ENCODE measurements around the gene MAFF. TPM values are rescaled to one million over a fixed set of nuclear protein-coding genes. Genes with fewer than 3 reads are reported as not detected.
A peak's percentile ranks its signal among the peaks of the same experiment; 100 is the strongest.

The MAFF gene
- total and polyA plus RNA-seq, 9 of the 15 experiments (the other 6 are each of a cell fraction or from before 2014, with no cell fraction given) = 0.51 to 8.0 (median 5.4) TPM

- H3K27ac ChIP-seq (ENCODE audit: extremely low read depth, low read depth, low read length) = no peak overlapping the region
- H4K20me1 ChIP-seq (replicated peaks; ENCODE audit: control insufficient read depth, insufficient read depth, low read length) = no peaks in the 10 kb centered on the region
- POLR2A ChIA-PET = no interaction called here
- no peaks in the 10 kb centered on the region for H3K27me3 ChIP-seq (ENCODE audit: control insufficient read depth in 2 of 2, insufficient read depth in 2 of 2, low read length in 2 of 2)
- no peak overlapping the region for H2AFZ ChIP-seq (ENCODE audit: low read depth, low read length)
- intact Hi-C loops (cut with micrococcal nuclease) = no loop called here
- no peaks in the 10 kb centered on the region for H3K36me3 ChIP-seq (ENCODE audit: control insufficient read depth, insufficient read depth, low read length)
- H3K9ac ChIP-seq (ENCODE audit: insufficient read depth in 1 of 2, low read depth in 2 of 2, low read length in 2 of 2) = no peak overlapping the region
- 61% methylated on average over 4 of the region's 4 CpGs for WGBS (ENCODE audit: insufficient coverage, low coverage, missing lambda C conversion rate)
- no peak for ATAC-seq
- BruUV-seq (replicated peaks) = no TSS peak
- peaks cover 2% of the 10 kb centered on the region for H3K9me1 ChIP-seq (ENCODE audit: control insufficient read depth, insufficient read depth, low read length)
- H3K79me2 ChIP-seq (ENCODE audit: control insufficient read depth, insufficient read depth, low read length) = no peaks in the 10 kb centered on the region
- H3K4me3 ChIP-seq = no peak overlapping the region
- no peak for DNase-seq (ENCODE audit: extremely low read depth in 1 of 4, low spot score in 3 of 4)
- no peak for FAIRE-seq
- H3K4me2 ChIP-seq (ENCODE audit: insufficient read depth, low read length) = no peak overlapping the region
- CTCF ChIA-PET (ENCODE audit: low intra/inter-chr PET ratio) = no interaction called here
- no peaks in the 10 kb centered on the region for H3K9me3 ChIP-seq (replicated peaks; ENCODE audit: control insufficient read depth, insufficient read depth, low read depth, low read length)
- in situ Hi-C loops (cut with MboI) = no loop called here
- TF ChIP-seq GABPB2 (CRISPR knock-in tag; conservative IDR thresholded peaks at IDR 0.05) (no peak), RBM25 (IDR thresholded peaks at IDR 0.05; ENCODE audit: low read depth, low read length, severe bottlenecking) (peak; percentile 68), BCOR (IDR thresholded peaks at IDR 0.05) (peak; percentile 60; the same call in 1 of the 2 replicates)
- peaks cover 9 to 34% of the 10 kb centered on the region in 2 experiments; a peak in 4 of 5 replicates for H3K4me1 ChIP-seq (replicated peaks in 1 of 2; ENCODE audit: control insufficient read depth in 2 of 2, insufficient read depth in 2 of 2, low read length in 2 of 2)
Observed at GRCh38 chr22:38173641-38173906, 28.2 kb upstream of the MAFF start.

- no peak overlapping the region for H2AFZ ChIP-seq (ENCODE audit: low read depth, low read length)
- in situ Hi-C loops (cut with MboI) (no loop called here), intact Hi-C loops (cut with micrococcal nuclease) (no loop called here)
- DNase-seq (ENCODE audit: extremely low read depth in 1 of 4, low spot score in 3 of 4) (no peak), ATAC-seq (no peak), FAIRE-seq (no peak)
- no peaks in the 10 kb centered on the region for H4K20me1 ChIP-seq (replicated peaks; ENCODE audit: control insufficient read depth, insufficient read depth, low read length)
- H3K79me2 ChIP-seq (ENCODE audit: control insufficient read depth, insufficient read depth, low read length) = 0 out of 3 replicates have a peak, but pooled peaks cover 7% of the 10 kb centered on the region
- no TSS peak for BruUV-seq (replicated peaks)
- peaks cover 2% of the 10 kb centered on the region for H3K9me1 ChIP-seq (ENCODE audit: control insufficient read depth, insufficient read depth, low read length)
- no peaks in the 10 kb centered on the region for H3K36me3 ChIP-seq (ENCODE audit: control insufficient read depth, insufficient read depth, low read length)
- no peak overlapping the region for H3K27ac ChIP-seq (ENCODE audit: extremely low read depth, low read depth, low read length)
- peaks cover 17 to 35% of the 10 kb centered on the region in 2 experiments; a peak in 4 of 5 replicates for H3K4me1 ChIP-seq (replicated peaks in 1 of 2; ENCODE audit: control insufficient read depth in 2 of 2, insufficient read depth in 2 of 2, low read length in 2 of 2)
- TF ChIP-seq ASH1L (IDR thresholded peaks at IDR 0.05; ENCODE audit: borderline replicate concordance, low read depth, partially characterized antibody) (no peak), GATA2 (CRISPR knock-in tag; IDR thresholded peaks at IDR 0.05) (no peak), CSDE1 (IDR thresholded peaks at IDR 0.05) (no peak), TAF1 (IDR thresholded peaks at IDR 0.05; ENCODE audit: control insufficient read depth, extremely low read depth, insufficient read depth, low read length, severe bottlenecking) (no peak), TFE3 (CRISPR knock-in tag; IDR thresholded peaks at IDR 0.05) (no peak), ZBED1 (IDR thresholded peaks at IDR 0.05) (no peak), CBFB (CRISPR knock-in tag; IDR thresholded peaks at IDR 0.05) (no peak), ETV6 (IDR thresholded peaks at IDR 0.05; ENCODE audit: borderline replicate concordance in 1 of 2, low read depth in 2 of 2, low read length in 1 of 2) (no peak), ETV6 (CRISPR knock-in tag; IDR thresholded peaks at IDR 0.05; ENCODE audit: borderline replicate concordance) (no peak)
- 80% methylated on average over 1 of the region's 14 CpGs for WGBS (ENCODE audit: insufficient coverage, low coverage, missing lambda C conversion rate)
- POLR2A ChIA-PET = no interaction called here
- peak overlapping the region in 1 of 2 experiments; percentile 66; a peak in 2 of 4 replicates for H3K9ac ChIP-seq (ENCODE audit: insufficient read depth in 1 of 2, low read depth in 2 of 2, low read length in 2 of 2)
- H3K27me3 ChIP-seq (ENCODE audit: control insufficient read depth in 2 of 2, insufficient read depth in 2 of 2, low read length in 2 of 2) = no peaks in the 10 kb centered on the region
- no peaks in the 10 kb centered on the region for H3K9me3 ChIP-seq (replicated peaks; ENCODE audit: control insufficient read depth, insufficient read depth, low read depth, low read length)
- H3K4me3 ChIP-seq = no peak overlapping the region
- no peak overlapping the region for H3K4me2 ChIP-seq (ENCODE audit: insufficient read depth, low read length)
- CTCF ChIA-PET (ENCODE audit: low intra/inter-chr PET ratio) = no interaction called here
Observed at GRCh38 chr22:38174626-38175025, 27.2 kb upstream of the MAFF start.
